HL-60 (cell line): ENCODE data around the gene SAC3D1.

ENCODE experiments used
- CTCF ChIP-seq: IDR thresholded peaks from one replicate; pipeline ENCODE4 v1.5.1; 2011; ENCODE audit warnings: low read length, control low read depth, inconsistent platforms; ENCODE audit not compliant: insufficient read depth
- POLR2AphosphoS5 ChIP-seq: IDR thresholded peaks from 2 replicates; pipeline ENCODE4 v1.6.1; 2012; ENCODE audit warnings: low read depth
- REST ChIP-seq: IDR thresholded peaks from 2 replicates; pipeline ENCODE4 v1.6.1; 2012; ENCODE audit warnings: low read depth; ENCODE audit not compliant: insufficient replicate concordance

- TF ChIP-seq CTCF (no peak), POLR2AphosphoS5 (no peak), REST (no peak)
These were observed 46.8 kb downstream of the SAC3D1 start for GRCh38 chr11:65087827-65088226.
